ACC112 (cell line): ENCODE results near the gene TCHP.
"Not testable (repeated sequence)": the region's sequence is repeated elsewhere in the genome, so short reads cannot be mapped to it uniquely, and the experiment has no call there.

Experiments
- H2AFZ ChIP-seq: fragments of 200-600 bp; sonication (generic); one replicate; pipeline ENCODE4 v1.6.0; 2017; ENCODE audit warnings: antibody characterized with exemption, low read length; ENCODE audit not compliant: unreplicated experiment
- H3K27ac ChIP-seq: fragments of 200-600 bp; sonication (generic); 2 replicates; pipeline ENCODE4 v1.5.1; 2014; ENCODE audit warnings: low read depth, mild to moderate bottlenecking, antibody characterized with exemption, low read length, moderate library complexity
- H3K27me3 ChIP-seq: fragments of 200-600 bp; sonication (generic); 2 replicates; pipeline ENCODE4 v1.6.1; 2014; ENCODE audit warnings: mild to moderate bottlenecking, antibody characterized with exemption, low read length, moderate library complexity, mixed read lengths; ENCODE audit not compliant: insufficient read depth
- H3K36me3 ChIP-seq: fragments of 200-600 bp; sonication (generic); 2 replicates; pipeline ENCODE4 v1.6.1; 2016; ENCODE audit warnings: mild to moderate bottlenecking, antibody characterized with exemption, low read length, moderate library complexity, mixed read lengths; ENCODE audit not compliant: insufficient read depth
- H3K4me1 ChIP-seq: fragments of 200-600 bp; sonication (generic); one replicate; pipeline ENCODE4 v1.6.1; 2016; ENCODE audit warnings: low read length, mixed read lengths; ENCODE audit not compliant: insufficient read depth, unreplicated experiment, control insufficient read depth
- H3K4me3 ChIP-seq: fragments of 200-600 bp; sonication (generic); 2 replicates; pipeline ENCODE4 v1.5.1; 2014; ENCODE audit warnings: mild to moderate bottlenecking, low read depth, low read length
- H3K79me2 ChIP-seq: fragments of 200-600 bp; sonication (generic); one replicate; pipeline ENCODE4 v1.6.0; 2016; ENCODE audit warnings: low read length; ENCODE audit not compliant: control insufficient read depth, unreplicated experiment, insufficient read depth

Gene TCHP

DNA sequence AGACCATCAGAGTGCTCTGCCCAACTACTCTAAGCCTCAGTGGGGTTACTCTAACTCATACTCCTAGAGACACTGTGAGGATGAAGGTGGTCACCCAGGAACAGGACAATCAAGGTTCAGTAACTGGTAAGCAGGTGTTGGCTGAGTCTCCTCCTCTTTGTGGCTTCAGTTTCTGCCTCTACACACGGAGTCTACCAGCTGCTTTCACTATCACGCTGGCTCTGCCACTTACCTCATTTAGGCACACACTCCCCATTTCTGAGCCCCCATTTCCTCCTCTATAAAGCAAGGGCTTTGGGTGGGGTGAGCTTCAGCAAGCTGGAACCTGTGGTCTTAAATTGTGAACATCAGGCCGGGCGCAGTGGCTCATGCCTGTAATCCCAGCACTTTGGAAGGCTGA lies 7.3 kb upstream of the TCHP start:
- no peaks in the 10 kb centered on the region for H3K27me3 ChIP-seq
- H3K27ac ChIP-seq, result no peak overlapping the region
- no peak overlapping the region for H2AFZ ChIP-seq
- no peaks in the 10 kb centered on the region for H3K79me2 ChIP-seq
- no peak overlapping the region for H3K4me3 ChIP-seq
- no peaks in the 10 kb centered on the region for H3K36me3 ChIP-seq
- peaks cover 19% of the 10 kb centered on the region for H3K4me1 ChIP-seq

DNA sequence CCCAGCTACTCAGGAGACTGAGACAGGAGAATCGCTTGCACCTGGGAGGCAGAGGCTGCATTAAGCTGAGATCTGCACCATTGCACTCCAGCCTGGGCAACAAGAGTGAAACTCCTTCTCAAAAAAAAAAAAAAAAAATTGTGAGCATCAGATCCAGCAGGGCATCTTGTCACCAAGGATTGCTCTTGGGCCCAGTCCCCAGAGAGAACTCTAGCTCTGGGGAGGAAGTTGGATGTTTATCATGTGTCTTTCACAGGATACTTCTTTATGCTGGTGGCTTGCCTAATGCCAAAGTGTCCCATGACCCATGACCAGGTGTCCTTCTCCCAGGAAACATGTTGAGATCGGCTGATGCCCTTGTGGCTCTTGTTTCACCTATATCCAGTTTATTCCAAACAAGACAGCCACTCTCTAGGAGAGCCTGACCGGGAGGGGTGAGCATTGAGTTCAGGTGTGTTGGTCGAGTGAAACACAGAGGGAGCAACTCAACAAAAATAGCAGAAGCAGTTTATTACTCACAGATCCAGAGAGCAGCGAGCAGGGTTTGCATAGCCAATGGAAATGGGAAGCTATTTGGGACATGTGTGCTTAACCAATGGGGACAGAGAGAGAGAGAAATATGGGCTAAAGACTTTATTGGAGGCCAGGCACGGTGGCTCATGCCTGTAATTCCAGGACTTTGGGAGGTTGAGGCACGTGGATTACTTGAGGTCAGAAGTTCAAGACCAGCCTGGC lies 6.6 kb upstream of the TCHP start:
- H3K4me3 ChIP-seq, result no peak overlapping the region
- H3K27me3 ChIP-seq, result no peaks in the 10 kb centered on the region
- H3K27ac ChIP-seq, result no peak overlapping the region
- no peak overlapping the region for H2AFZ ChIP-seq
- H3K4me1 ChIP-seq, result peaks cover 15% of the 10 kb centered on the region
- H3K79me2 ChIP-seq, result no peaks in the 10 kb centered on the region
- no peaks in the 10 kb centered on the region for H3K36me3 ChIP-seq

DNA sequence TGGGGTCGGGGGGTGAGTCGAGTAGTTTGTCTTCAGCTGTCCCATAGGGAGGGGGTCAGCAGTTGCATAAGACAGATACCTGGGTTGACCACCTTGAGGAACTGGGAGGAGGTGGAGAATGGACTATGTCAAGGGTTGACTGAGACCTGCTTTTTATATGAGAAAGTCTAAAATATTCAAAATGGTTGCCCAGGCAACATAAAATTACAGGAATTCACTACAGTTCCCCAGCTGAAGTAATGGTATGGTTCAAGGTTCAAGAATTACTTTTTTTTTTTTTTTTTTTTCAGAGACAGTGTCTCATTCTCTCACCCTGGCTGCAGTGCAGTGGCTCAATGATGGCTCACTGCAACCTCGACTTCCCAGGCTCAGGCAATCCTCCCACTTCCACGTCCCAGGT lies 5.1 kb upstream of the TCHP start:
- Histone ChIP-seq H3K36me3 (no peaks in the 10 kb centered on the region), H3K4me3 (no peak overlapping the region), H3K27ac (no peak overlapping the region), H3K79me2 (peaks cover 3% of the 10 kb centered on the region), H3K27me3 (no peaks in the 10 kb centered on the region), H3K4me1 (peaks cover 11% of the 10 kb centered on the region), H2AFZ (no peak overlapping the region)

DNA sequence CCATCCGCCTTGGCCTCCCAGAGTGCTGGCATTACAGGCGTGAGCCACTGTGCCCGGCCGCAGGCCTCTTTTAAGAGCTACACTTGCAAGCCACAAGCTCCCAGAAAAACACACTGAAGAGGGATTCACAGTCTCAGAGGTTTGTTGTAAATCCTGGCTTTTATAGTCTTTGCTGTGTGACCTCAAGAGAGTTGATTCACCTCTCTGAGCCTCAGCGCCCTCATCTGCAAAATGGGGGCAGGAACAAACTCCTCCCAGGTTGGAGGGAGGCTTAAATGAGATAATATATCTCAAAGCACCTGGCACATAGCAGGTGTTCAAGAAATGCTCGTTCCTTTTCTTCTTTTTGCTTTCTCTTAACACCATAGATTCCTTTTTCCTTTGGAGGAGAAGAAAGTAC lies 3.9 kb upstream of the TCHP start:
- Histone ChIP-seq H3K79me2 (peaks cover 13% of the 10 kb centered on the region), H3K27ac (no peak overlapping the region), H2AFZ (no peak overlapping the region), H3K4me1 (peaks cover 11% of the 10 kb centered on the region), H3K36me3 (no peaks in the 10 kb centered on the region), H3K4me3 (no peak overlapping the region), H3K27me3 (no peaks in the 10 kb centered on the region)

DNA sequence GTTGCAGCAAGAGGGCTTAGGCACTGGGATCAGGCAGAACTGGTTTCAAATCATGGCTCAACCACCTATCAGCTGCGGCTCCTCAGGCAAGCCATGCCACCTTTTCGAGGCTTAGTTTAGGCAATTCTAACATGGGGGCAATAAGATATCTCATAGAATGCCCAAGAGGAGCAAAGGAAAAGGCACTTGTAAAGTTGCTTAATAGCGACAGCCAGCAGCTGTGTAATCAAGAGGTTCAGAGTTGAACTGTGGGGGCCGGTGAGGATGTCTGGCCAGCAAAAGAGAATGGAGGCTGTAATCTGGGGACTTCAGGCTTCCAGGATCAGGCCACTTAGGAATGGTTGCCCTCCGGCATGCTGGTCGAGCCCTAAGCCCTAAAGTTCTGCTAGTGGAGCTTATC lies 3.0 kb upstream of the TCHP start:
- Histone ChIP-seq H3K4me3 (no peak overlapping the region), H3K79me2 (peaks cover 18% of the 10 kb centered on the region), H3K4me1 (peaks cover 15% of the 10 kb centered on the region), H2AFZ (no peak overlapping the region), H3K27me3 (no peaks in the 10 kb centered on the region), H3K27ac (no peak overlapping the region), H3K36me3 (no peaks in the 10 kb centered on the region)

DNA sequence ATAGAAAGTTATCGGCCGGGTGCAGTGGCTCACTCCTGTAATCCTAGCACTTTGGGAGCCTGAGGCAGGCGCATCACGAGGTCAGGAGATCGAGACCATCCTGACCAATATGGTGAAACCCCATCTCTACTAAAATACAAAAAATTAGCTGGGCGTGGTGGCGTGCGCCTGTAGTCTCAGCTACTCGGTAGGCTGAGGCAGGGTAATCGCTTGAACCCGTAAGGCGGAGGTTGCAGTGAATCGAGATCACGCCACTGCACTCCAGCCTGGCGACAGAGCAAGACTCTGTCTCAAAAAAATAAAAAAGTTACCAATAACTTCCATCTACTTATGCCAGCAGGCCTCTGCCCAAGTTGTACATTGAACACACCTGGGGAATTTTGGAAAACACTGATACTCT lies 729 bp upstream of the TCHP start:
- H3K27me3 ChIP-seq, result not testable (repeated sequence)
- peaks cover 15% of the 10 kb centered on the region for H3K4me1 ChIP-seq
- H3K4me3 ChIP-seq, result peak overlapping the region; percentile 81
- H3K79me2 ChIP-seq, result peaks cover 18% of the 10 kb centered on the region
- peak overlapping the region; percentile 75; the same call in 1 of the 2 replicates for H3K27ac ChIP-seq
- H2AFZ ChIP-seq, result peak overlapping the region; percentile 93
- peaks cover 11% of the 10 kb centered on the region; the same call in 1 of the 2 replicates for H3K36me3 ChIP-seq

DNA sequence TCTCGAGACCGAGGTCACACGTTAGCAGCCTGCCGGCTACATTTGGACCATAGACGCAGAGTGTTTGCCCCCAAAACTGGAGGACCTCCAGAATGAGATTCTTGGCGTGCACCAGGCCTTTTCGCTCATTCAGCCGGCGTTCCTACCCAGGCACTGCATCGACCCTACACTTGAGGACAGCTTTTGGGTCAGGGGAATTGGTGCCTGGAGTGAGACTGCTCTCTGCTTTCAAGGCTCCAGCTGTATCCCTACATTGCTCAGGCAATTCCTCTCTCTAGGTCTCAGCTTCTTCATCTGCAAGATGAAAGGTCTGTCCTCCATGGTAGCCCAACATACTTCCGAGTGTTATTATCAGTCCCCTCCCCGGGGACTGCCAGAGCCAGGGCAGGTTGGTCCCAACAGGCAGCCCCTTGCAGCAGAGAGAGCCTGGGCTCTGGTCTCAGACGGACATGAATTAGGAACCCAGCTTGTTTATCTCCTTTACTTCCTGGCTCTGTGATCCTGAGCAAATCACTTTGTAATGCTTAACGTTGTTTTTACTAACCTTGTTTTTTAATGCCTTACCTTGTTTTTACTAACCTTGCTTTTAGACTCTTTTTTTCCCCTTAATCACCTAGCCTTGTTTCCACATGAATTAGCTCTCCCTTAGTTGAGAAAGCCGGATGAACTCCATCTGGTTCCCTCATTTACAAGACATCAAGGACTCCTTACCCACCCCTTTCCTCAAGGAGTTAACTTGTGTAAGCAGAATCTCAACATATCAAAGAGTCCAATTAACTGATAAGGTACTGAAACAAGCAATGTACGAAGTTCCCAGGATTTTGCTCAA lies 892 bp downstream of the TCHP start:
- peak overlapping the region; percentile 81 for H3K4me3 ChIP-seq
- peak overlapping the region; percentile 70 for H2AFZ ChIP-seq
- H3K27me3 ChIP-seq, result no peaks in the 10 kb centered on the region
- peaks cover 17% of the 10 kb centered on the region; the same call in 1 of the 2 replicates for H3K36me3 ChIP-seq
- H3K79me2 ChIP-seq, result peaks cover 18% of the 10 kb centered on the region
- peaks cover 15% of the 10 kb centered on the region for H3K4me1 ChIP-seq
- H3K27ac ChIP-seq, result peak overlapping the region; percentile 75; the same call in 1 of the 2 replicates

DNA sequence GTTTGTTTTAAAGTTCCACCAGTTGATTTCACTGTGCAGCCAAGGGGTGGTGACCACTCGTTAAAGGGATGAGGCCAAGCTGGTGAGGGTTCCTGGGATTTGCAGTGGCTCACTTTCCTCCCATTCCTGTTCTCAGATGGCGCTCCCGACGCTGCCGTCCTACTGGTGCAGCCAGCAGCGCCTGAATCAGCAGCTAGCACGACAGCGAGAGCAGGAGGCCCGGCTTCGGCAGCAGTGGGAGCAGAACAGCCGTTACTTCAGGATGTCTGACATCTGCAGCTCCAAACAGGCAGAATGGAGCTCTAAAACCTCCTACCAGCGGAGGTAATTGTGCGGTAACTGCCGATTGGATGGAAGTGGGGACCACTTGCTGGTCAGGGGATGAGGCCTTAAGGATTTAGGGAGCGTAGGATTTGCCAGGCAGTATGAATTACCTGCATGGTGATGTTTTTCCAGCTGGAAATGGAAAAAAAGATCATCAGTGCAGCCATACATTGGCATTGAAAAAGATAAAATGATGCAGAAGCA lies 2.9 kb downstream of the TCHP start:
- H3K79me2 ChIP-seq, result peaks cover 18% of the 10 kb centered on the region
- no peaks in the 10 kb centered on the region for H3K27me3 ChIP-seq
- H3K4me1 ChIP-seq, result peaks cover 15% of the 10 kb centered on the region
- H3K4me3 ChIP-seq, result no peak overlapping the region
- H3K27ac ChIP-seq, result no peak overlapping the region
- H2AFZ ChIP-seq, result no peak overlapping the region
- peaks cover 17% of the 10 kb centered on the region; the same call in 1 of the 2 replicates for H3K36me3 ChIP-seq

DNA sequence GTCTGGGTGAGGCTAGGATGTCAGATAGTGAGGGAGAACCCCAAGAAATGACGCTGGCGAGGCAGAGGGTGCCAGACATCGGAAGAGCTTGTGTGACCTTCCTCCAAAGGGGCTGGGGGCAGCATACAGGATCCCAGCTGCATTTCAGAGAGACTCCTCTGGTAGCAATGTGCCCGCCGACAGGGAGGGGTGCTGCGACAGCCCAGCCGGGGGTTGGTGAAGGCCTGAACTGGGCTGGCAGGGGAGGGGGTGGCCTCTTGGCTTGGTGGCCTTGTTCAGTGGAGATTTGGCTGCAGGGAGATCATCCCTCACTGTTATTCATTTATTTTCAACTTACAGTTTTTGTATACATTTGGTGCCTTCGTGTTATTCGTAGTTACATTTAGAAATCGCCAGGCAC lies 5.2 kb downstream of the TCHP start:
- no peak overlapping the region for H3K4me3 ChIP-seq
- peaks cover 25% of the 10 kb centered on the region; the same call in 1 of the 2 replicates for H3K36me3 ChIP-seq
- no peak overlapping the region for H3K27ac ChIP-seq
- no peaks in the 10 kb centered on the region for H3K27me3 ChIP-seq
- peaks cover 15% of the 10 kb centered on the region for H3K79me2 ChIP-seq
- peaks cover 6% of the 10 kb centered on the region for H3K4me1 ChIP-seq
- no peak overlapping the region for H2AFZ ChIP-seq

DNA sequence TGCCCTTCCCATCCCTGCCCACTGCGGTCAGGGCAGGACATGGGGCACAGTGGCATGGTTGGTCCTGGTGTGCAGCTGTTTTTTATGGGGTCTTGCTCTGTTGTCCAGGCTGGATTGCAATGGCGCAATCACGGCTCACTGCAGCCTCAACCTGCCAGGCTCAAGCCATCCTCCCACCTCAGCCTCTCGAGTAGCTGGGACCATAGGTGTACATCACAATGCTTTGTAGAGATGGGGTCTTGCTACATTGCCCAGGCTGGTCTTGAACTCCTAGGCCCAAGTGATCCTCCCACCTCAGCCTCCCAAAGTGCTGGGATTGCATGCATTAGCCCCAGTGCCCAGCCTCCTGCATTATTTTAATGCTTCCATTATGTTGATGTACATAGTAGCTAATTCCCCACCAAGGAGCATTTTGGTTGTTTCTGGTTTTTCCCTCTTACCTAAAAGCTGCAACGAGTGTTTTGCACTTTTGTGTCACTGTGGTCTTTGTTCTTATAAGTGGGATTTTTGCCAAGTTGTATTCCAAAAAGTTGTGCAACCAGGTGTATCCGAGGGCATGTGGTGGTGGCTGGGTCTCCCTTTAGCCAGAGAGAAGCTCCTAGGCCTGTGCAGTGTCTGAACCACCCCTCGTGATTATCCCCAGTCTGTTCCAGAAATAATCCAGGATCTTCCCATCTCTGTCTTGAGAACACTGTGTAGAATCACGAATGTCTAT lies 10.3 kb downstream of the TCHP start:
- no peak overlapping the region for H2AFZ ChIP-seq
- no peaks in the 10 kb centered on the region for H3K79me2 ChIP-seq
- H3K36me3 ChIP-seq, result peaks cover 10% of the 10 kb centered on the region; the same call in 1 of the 2 replicates
- H3K4me1 ChIP-seq, result no peaks in the 10 kb centered on the region
- H3K27ac ChIP-seq, result no peak overlapping the region
- no peak overlapping the region for H3K4me3 ChIP-seq
- H3K27me3 ChIP-seq, result no peaks in the 10 kb centered on the region
